ENCODE measurements around the gene REM2.
A peak's percentile ranks its signal among the peaks of the same experiment; 100 is the strongest.
"Not testable (repeated sequence)": the region's sequence is repeated elsewhere in the genome, so short reads cannot be mapped to it uniquely, and the experiment has no call there.

REM2 gene

DNA sequence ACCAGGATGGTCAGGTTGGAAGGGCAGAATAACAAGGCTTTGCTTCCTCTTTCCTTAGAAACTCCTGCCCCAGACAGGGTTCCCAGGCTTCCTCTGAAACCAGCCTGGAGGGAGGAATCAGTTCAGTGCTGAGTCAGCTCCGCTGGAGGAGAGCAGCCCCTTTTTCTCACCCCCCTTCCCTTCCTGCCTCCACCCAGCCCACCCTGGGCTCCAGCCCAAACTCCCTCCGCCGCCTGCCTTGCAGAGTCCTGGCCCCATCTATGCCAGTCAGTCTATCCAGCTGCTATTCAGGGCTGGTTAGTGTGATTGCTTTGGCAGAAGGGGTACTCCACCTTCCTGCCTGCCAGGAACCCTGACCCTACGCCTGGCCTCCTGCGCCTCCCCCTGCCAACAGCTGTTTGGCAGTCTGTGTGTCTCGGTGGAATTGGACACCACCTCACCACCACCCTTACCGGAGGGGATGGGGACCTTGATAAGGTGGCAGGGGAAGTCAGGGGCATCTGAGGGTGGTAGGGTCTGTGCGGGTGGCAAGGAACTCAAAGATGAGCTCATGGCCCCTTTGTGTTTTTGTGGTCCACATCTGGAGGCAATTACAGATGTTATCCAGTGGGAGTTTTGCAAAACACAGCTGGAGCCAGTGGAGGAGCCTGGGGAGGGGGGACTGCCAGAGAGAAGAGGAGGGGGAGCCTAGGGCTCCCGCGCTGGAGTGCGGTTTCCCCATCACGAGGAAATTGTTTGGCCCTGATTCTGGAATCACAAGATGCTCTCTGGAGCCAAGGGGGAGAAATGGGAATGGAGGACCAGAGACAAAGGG, 34.5 kb upstream of the REM2 start:
- DNase-seq (ENCODE audit: low read depth), result no peak

DNA sequence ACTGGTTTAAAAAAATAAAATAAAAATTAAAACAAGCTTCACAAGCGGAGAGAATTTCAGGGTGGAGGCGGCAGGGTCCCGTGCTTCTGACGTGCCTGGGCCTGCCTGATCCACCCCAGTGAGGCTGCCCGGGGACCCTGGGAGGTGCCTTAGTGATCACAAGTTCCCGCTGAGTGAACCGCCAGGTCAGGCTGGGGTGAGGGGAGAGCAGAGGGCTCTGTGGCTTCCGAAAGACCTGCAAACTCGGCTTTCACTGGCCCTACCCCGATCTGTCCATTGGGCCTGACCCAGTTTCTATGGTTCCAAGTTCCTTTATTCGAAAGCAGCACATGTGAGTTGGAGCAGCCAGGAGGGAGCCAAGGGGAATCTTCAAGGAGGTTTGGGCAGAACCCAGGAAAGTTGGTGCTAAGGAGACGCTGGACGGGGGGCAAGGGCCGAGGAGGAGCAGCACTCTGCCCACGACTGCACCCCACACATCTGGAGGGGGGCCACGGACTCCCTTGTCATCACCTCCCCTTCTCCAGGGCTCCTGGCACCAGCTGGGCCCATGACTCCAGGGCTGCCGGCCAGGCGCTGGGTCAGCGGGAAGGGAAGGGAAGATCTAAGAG, 33.7 kb upstream of the REM2 start:
- no peak for DNase-seq (ENCODE audit: low read depth)

DNA sequence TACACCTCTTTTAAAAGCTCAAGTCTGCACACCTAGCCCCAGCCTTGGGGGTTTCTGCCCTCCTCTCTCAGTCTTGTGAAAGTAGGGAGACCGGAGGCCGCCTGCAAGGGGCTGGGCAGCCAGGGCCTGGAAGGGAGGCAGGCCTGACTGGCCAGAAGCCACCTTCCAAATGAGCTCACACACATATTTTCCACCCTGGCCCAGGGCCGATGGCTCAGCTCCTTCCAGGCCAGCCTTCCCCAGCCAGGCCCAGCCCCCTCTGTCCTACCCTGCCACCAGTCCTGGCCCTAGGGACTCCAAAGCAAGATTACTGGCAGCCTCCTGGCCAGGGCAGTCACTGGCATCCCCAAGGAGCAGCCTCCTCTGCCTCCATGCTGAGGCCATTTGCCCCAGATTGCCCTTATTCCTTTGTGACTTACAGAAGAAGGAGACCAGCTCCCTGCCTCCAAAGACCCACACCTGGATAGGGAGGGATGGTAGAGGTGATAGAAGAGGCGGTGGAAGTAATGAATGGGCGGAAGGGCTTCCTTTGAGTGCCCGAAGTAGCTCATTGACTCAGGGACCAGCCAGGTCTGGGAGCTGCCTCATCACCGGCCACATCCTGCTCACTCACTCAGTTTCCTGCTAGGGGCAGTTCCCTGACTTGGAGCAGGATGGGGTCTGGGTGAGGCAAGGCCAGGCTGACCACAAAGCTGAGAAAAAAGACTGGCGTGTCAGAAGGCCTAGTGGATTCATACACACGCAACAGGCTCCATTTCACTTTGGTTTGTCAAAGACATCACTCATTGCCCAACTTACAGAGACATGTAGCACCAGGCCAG, 31.9 kb upstream of the REM2 start:
- DNase-seq (ENCODE audit: low read depth), result no peak

DNA sequence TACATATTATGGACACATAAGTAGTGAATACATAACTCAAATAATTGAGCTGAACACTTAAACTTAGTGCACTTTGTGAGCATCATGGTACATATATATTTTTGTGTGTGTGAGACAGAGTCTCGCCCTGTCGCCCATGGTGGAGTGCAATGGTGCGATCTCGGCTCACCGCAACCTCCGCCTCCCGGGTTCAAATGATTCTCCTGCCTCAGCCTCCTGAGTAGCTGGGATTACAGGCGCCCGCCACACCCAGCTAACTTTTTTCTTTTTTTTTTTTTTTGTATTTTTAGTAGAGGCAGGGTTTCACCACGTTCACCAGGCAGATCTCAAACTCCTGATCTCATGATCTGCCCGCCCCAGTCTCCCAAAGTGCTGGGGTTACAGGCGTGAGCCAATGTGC, 30.8 kb upstream of the REM2 start:
- not testable (repeated sequence) for DNase-seq (ENCODE audit: low read depth)

DNA sequence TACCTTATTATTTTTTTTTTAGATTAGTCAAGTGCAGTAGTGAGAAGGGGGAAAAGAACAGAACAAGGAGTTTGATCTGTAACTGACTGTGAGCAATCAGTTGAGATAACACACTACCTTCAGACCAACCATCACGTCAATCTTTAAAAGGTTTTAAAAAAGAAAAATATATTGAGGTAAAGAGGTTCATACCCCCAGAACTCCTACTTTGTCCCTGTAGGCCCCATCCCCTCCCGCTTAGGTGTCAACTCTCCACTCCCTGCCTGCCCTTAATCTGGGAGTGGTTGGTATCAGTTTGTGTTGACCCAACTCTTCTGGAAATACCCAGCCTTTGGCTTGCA, 30.5 kb upstream of the REM2 start:
- no peak for DNase-seq (ENCODE audit: low read depth)

DNA sequence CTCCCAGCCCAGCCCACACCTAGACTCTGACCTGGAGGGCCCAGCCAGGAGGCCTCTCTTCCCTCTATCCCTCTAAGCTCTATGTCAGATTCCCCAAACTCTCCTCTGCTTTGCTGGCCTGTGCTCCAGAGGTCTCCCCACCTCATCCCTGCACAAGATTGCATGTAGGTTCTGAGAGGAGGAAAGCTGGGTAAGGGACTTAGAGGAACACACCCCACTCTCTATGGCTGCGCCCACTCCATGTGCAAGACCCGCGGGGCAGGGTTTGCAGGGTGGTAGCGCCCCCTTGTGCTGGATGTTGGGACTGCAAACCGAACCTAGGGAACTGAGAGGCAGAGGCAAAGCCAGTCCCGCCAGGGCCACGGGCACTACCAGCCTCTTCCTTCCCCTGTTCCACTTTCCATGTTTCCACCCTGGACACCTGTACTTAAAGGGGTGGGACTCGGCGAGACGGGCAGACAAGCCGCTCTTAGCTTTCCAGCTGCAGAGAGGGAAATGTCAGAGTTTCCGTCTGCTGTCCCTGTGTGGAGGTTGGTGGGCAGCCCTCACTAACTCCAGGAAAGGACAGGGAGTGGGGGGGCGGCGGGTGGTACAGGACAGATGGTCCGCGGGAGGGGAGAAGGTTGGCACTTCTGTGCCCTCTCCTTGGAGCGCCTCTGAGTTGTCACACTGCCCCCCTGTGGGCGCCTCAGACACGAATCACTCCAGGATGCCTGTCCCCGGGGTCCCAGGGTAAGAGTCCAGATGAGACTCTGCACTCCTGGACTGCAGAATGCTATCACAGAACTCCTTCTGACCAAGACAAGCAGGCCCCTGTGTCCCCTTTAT, 29.9 kb upstream of the REM2 start:
- peak; percentile 97 for DNase-seq (ENCODE audit: low read depth)

DNA sequence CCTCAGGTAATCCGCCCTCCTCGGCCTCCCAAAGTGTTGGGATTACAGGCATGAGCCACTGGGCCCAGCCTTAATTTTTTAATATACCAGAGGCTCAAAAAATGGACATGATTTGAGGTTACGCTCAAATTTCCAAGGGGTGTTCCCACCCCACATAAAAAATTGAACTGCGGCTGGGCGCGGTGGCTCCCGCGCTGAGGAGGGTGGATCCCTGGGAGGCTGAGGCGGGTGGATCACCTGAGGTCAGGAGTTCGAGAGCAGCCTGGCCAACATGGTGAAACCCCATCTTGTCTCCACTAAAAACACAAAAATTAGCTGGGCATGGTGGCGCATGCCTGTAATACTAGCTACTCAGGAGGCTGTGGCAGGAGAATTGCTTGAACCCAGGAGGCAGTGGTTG, 28.7 kb upstream of the REM2 start:
- DNase-seq (ENCODE audit: low read depth), result not testable (repeated sequence)

DNA sequence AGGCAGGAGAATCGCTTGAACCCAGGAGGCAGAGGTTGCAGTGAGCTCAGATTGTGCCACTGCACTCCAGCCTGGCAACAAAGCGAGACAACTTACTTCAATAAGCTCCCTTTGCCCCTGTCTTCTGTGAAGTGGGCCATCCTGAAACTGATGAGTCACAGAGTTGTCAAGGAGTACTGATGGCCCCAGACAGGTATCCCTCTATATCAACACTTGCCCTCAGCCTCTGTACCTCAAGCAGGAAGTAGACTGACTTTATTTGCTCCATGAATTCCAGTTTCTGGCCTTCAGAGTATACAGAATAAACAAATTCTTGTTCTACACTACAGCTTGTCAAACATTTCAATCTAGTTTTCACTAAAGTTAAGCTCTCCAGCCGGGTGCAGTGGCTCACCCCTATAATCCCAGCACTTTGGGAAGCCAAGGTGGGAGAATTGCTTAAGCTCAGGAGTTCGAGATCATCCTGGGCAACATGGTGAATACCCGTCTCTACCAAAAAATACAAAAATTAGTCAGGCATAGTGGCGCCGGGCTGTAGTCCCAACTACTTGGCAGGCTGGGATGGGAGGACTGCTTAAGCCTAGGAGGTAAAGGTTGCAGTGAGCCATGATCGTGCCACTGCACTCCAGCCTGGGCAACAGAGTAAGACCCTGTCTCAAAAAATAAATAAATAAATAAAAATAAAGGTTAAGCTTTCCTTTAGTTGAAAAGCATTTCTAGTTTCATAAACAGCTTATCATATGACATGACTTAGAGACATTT, 27.9 kb upstream of the REM2 start:
- no peak for DNase-seq (ENCODE audit: low read depth)

DNA sequence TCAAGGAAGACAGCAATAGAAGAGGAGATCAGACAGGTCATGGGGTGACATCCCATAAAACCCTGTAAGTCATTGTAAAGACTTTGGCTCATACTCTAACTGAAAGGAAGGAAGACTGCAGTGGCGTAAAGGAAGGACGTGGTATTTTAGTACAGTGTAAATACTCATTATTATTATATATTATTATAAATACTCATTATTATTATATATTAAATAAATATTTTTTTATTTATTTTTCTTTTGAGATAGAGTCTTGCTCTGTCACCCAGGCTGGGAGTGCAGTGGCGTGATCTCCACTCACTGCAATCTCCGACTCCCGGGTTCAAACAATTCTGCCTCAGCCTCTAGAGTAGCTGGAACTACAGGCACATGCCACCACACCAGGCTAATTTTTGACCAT, 26.6 kb upstream of the REM2 start:
- DNase-seq (ENCODE audit: low read depth), result no peak

DNA sequence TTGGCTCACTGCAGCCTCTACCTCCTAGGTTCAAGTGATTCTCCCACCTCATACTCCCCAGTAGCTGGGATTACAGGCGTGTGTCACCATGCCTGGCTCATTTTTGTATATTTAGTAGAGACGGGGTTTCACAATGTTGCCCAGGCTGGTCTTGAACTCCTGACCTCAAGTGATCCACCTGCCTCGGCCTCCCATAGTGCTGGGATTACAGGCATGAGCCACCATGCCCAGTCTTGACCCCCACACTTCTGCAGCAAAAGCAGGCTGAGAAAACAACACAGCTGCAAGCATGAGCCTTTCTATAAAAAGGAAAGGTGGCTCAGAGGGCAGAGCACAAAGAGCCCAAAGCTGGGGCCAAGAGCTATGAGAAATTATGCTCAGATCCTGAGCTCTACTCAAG, 22.6 kb upstream of the REM2 start:
- not testable (repeated sequence) for DNase-seq (ENCODE audit: low read depth)

DNA sequence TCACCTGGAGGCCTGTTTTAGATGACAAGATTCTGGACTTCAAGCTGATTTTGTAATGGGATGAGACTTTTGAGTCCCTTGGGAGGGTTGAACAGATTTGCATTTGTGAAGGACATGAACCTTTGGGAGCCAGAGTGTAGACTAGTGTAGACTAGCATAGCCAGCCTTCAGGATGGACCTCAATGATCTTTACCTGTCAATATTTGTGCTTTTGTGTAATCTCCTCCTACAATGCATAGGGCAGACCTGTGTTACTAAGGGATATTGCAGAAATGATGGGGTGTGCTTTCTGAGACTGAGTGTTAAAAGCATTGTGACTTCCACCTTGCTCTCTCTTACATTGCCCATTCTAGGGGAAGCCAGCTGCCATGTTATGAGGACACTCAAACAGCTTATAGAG, 21.4 kb upstream of the REM2 start:
- DNase-seq (ENCODE audit: low read depth), result no peak

DNA sequence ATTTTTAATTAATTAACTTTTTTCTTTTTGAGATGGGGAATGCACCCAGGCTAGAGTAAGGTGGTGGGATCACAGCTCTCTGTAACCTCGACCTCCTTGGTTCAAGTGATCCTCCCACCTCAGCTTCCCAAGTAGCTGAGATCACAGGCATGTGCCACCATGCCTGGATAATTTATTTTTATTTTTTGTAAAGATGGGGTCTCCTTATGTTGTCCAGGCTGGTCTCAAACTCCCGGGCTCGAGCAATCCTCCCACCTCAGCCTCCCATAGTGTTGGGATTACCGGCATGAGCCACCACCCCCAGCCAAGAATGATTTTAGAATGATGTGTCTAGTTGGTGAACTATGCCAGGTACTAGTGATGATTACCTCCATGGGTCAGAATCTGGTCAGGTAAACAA, 18.0 kb upstream of the REM2 start:
- no peak for DNase-seq (ENCODE audit: low read depth)

DNA sequence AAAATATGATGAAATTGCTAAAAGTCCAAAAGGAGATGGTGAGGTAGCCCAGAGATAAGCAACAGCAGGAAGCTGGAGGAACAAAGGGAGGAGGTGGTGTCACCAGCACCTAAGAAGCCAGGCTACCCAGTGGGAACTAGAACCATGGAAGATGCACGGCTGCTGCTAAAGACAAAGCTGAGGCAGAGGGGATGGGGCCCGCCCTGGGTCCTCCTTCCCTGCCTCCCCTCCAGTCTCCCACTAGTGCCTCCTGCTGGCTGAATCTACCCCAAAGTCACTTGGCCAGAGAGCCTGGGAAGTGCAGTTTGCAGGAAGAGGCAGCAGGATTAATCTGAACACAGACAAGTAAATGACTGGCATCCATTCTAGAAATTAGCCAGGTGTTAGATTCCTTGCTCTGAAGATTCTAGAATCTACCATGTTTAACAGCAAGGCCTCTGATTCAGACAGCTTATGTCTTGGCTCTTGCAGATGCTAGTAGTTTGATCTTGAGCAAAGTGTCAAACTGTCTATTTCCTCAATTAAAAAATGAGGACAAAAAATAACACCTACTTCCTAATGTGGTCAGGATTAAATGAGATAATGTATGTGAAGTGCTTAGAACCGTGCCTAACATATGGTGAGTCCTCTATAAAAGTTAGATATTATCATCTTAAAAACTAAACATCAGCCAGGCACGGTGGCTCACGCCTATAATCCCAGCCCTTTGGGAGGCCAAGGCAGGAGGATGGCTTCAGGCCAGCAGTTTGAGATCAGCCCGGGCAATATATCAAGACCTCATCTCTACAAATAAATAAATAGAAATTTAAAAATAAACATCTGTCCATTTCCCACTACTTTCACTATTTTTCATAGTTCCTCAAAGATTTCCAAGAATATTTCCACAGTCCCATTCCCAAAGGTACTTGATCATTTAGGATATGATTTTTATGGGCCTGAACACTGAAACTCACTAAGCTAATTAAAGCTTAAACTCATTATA, 17.3 kb upstream of the REM2 start:
- no peak for DNase-seq (ENCODE audit: low read depth)

DNA sequence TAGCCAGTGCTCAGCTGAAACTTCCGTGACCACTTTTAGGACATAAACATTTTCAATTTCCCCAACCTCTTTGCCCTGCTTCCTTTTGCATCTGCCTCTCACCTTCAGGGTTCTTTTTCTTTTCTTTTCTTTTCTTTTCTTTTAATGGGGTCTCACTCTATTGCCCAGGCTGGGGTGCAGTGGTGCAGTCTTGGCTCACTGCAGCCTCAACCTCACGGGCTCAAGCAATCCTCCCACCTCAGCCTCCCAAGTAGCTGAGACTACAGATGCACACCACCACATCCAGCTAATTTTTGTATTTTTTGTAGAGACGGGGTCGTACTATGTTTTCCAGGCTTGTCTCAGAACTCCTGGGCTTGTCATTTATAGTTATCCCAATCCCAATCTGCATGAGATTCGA, 16.1 kb upstream of the REM2 start:
- no peak for DNase-seq (ENCODE audit: low read depth)

DNA sequence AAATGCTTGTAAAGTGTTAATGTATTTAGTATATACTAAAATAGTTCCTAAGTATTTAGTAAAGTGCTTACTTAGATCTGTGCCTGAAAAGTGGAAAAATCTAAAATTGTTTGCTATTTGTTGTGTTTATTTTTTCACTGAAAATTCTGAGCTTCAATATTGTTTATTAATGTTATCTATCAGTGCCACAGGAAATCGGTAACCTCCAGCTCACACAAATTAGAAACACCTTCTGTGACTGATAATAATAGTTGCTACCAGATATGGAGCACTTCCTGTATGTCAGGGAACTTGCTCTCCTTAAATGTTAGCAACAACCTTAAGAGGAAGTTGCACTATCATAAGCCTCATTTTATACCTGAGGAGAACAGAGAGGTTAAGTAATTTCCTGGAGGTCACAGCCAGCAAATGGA, 12.2 kb upstream of the REM2 start:
- DNase-seq (ENCODE audit: low read depth), result no peak

DNA sequence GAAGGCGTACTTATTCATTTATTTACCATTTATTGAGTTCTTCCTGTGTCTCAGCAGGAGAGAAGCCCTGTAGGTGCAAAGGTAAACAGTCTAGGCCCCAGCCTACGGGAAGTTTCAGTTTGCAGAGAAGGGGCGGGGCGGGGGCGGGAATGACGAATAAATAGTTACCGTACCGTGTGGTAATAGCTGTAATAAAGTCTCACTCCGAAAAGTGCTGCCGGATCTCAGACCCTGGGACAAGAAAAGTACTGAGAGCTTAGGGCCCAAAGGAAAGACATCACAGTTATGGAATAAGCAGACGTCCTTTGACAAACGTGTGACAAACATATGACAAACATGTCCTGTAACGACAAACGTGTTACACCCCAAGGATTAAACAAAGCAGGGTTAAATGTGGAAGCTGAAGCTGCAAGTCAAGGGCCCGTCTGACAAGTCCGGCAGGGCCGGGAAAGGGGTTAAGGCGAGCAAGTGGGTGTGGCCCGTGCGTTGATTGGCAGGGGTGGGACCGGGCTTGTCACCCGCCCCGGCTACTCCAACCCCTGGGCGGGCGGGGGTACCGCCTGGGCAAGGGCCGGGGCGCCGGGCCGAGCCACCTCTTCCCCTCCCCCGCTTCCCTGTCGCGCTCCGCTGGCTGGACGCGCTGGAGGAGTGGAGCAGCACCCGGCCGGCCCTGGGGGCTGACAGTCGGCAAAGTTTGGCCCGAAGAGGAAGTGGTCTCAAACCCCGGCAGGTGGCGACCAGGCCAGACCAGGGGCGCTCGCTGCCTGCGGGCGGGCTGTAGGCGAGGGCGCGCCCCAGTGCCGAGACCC, 11.6 kb upstream of the REM2 start, which contains the start of gene LRP10:
LRP10 (plus strand) TSS at position 517 of the 809 bp plus-strand sequence. CDS start 564 bp downstream, outside the sequence.
- peak; percentile 45 for DNase-seq (ENCODE audit: low read depth)

DNA sequence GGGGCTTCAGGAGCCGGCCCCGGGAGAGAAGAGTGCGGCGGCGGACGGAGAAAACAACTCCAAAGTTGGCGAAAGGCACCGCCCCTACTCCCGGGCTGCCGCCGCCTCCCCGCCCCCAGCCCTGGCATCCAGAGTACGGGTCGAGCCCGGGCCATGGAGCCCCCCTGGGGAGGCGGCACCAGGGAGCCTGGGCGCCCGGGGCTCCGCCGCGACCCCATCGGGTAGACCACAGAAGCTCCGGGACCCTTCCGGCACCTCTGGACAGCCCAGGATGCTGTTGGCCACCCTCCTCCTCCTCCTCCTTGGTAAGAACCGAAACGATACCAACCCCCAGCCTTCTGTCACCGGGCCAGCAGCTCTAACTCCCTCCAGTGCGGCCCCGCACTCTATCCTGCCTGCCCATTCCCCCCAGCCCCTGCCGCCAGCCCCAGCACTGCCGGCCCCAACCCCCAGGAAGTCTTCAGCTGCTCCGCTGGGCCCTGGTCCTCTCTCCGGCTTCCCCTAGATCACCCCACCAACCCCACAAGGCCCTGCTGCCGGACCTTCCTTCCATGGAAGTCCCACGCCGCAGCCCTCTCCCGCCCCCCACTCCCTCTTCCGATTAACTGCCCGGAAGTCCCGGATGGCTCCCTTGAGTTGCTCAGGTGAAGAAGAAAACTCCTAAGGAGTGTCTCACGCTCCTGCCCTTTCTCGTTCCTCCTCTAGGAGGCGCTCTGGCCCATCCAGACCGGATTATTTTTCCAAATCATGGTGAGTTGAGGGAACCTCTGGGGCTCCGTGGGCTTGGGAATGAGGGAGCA, 10.8 kb upstream of the REM2 start:
- peak; percentile 51 for DNase-seq (ENCODE audit: low read depth)

DNA sequence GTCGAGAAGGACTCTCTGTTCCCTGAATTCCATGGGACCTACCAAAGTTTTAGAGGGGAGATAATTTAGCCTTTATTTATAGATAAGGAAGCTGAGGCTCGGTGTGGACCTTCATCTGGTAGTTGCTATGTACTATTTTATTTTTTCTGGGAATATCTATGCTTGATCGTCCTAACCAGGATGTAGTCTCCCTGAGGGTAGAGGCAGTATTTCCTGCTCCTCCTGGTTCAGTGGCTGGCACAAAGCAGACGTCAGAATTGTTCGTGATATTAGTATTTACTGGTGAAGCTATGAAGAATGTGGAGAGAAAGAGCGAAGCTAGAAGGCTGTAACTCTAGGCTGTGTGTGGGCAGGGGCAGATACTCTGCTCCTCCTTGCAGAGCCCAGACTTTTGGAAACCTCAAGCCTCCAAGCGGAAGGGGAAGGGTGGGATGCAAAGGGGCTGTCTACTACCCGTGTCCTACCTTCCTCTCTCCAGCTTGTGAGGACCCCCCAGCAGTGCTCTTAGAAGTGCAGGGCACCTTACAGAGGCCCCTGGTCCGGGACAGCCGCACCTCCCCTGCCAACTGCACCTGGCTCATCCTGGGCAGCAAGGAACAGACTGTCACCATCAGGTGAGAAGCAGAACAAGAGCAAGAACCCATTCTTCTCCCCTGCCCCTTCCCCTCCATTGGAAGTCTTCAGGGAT, 10.0 kb upstream of the REM2 start:
- no peak for DNase-seq (ENCODE audit: low read depth)
